GM21447 (cell line): ENCODE results near the gene GRM7.

ENCODE experiments used
- ATAC-seq: cut with Tn5 transposase; IDR thresholded peaks from one replicate; pipeline ENCODE4 v1.9.1; 2021; ENCODE audit not compliant: unreplicated experiment

Gene GRM7

GRCh38 chr3:7292362-7292761 lies 431.4 kb downstream of the GRM7 start:
- no peak for ATAC-seq

GRCh38 chr3:7293286-7293685 lies 432.4 kb downstream of the GRM7 start:
- ATAC-seq: no peak

GRCh38 chr3:7305561-7305960 lies 444.6 kb downstream of the GRM7 start:
- ATAC-seq: no peak

- ATAC-seq: no peak
Measured at GRCh38 chr3:7306901-7307300, 446.0 kb downstream of the GRM7 start.

GRCh38 chr3:7307410-7307809 lies 446.5 kb downstream of the GRM7 start:
- ATAC-seq: no peak

- ATAC-seq: no peak
Measured at GRCh38 chr3:7309641-7310102, 448.8 kb downstream of the GRM7 start.

GRCh38 chr3:7315037-7315436 lies 454.1 kb downstream of the GRM7 start:
- ATAC-seq: no peak

- ATAC-seq: no peak
Measured at GRCh38 chr3:7322957-7323669, 462.2 kb downstream of the GRM7 start.

- no peak for ATAC-seq
Measured at GRCh38 chr3:7328339-7328738, 467.4 kb downstream of the GRM7 start.

- no peak for ATAC-seq
Measured at GRCh38 chr3:7332696-7333095, 471.8 kb downstream of the GRM7 start.

- no peak for ATAC-seq
Measured at GRCh38 chr3:7333125-7333524, 472.2 kb downstream of the GRM7 start.

GRCh38 chr3:7340795-7341194 lies 479.9 kb downstream of the GRM7 start:
- no peak for ATAC-seq

- no peak for ATAC-seq
Measured at GRCh38 chr3:7346364-7346763, 485.4 kb downstream of the GRM7 start.

- no peak for ATAC-seq
Measured at GRCh38 chr3:7357101-7357500, 496.2 kb downstream of the GRM7 start.

GRCh38 chr3:7367968-7368367 lies 507.1 kb downstream of the GRM7 start:
- ATAC-seq: no peak

GRCh38 chr3:7368597-7368996 lies 507.7 kb downstream of the GRM7 start:
- no peak for ATAC-seq

- no peak for ATAC-seq
Measured at GRCh38 chr3:7371693-7372572, 511.0 kb downstream of the GRM7 start.

GRCh38 chr3:7377103-7377502 lies 516.2 kb downstream of the GRM7 start:
- ATAC-seq: no peak

- no peak for ATAC-seq
Measured at GRCh38 chr3:7381741-7382140, 520.8 kb downstream of the GRM7 start.

- no peak for ATAC-seq
Measured at GRCh38 chr3:7382293-7383010, 521.5 kb downstream of the GRM7 start.

- ATAC-seq: no peak
Measured at GRCh38 chr3:7385635-7386034, 524.7 kb downstream of the GRM7 start.

GRCh38 chr3:7388026-7388425 lies 527.1 kb downstream of the GRM7 start:
- ATAC-seq: no peak
